Measurements from ENCODE around the gene PEAK1.
"Not testable (repeated sequence)": the region's sequence is repeated elsewhere in the genome, so short reads cannot be mapped to it uniquely, and the experiment has no call there.

The PEAK1 gene

GRCh38 chr15:77420610-77421369, 886 bp upstream of the PEAK1 start, which contains the start of gene HMG20A:
Gene HMG20A, plus strand, starts transcription at chr15:77420888. Its CDS starts 37,520 bp downstream, at chr15:77458408.
- peak; percentile 76 for DNase-seq (ENCODE audit: low spot score)

DNA sequence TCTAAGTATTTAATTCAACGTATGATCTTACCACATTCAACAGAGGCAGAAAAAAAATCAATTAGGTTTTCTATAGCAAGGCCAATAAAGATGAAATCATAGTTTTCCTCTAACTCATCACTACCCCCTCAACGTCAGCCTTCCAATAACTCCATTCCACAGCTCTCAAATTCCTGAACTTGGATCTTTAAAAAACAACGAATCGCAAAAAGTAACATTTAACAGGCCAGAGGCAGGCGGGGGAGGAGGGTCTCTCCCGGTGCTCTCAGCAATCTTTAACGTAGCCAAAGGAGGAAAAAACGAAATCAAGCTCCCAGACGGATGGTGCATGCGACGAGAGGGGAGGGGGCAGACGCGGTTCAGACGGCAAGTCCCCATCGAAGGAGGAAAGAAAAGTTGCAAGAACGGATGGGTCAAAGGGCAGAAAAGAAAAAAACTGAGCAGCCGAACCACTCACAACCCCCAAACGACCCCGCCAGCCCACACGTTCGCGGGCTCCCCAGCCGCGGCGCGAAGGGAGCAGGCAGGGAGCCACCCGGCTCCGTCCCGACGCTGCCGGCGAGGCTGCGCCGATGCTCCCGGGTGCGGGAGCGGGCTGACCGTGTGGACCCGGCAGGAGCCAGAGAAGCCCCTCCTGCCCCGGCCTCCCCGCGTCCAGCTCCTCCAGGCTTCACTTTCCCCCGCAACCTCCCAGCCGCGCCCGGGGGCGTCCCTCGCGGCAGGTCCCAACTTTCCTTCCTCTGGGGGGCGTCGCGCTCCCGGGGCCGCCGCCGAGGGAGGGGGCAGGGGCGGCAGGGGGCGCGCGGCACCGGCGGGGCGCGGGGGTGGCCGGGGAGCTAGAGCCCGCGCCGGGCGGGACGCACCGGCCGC, 703 bp downstream of the PEAK1 start:
- DNase-seq (ENCODE audit: low spot score) = peak; percentile 65

DNA sequence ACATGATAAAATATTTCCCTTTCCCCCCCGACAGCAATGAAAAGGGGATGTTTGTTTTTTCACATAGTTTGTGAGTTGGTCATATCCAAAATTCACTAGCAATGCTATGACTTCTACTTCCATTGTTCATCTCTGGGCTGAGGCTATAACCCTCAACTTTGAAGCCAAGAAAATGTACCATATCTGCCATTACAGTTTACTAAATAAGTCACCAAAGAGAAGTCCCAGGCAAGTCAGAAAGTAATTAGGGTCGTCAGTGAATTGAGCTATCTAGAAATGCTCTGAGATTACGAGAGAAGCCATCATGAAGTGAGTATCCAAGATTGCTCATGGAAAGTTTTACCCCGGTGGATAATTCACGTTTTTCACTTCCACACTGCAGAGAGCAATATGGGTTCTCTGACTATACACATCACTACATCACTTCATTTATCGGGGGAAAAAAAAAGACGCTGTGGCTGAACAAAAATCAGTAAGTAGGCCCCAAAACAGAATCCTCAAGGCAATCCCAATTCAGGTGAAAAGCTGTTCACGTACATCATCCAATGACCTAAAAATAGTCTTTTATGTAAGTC, 1.4 kb downstream of the PEAK1 start:
- no peak for DNase-seq (ENCODE audit: low spot score)

DNA sequence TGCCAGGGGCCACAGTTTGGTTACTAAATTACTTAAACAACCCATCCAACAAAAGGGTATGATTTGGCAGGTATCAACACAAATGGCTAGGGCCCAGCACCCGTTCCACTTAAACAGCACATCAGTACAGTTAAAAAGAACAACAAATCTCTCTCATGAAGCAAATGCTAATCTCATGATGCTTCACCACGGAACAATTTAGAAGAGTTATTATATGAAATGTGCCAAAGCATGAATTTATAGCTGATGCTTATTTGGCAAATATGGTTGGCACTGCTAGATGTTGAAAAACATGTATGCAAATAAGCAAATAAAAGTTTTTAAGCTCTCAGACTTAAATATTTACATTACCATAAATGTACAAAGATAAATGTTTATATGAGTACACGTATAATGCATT, 2.3 kb downstream of the PEAK1 start:
- DNase-seq (ENCODE audit: low spot score) = no peak

GRCh38 chr15:77416954-77417353, 3.0 kb downstream of the PEAK1 start:
- no peak for DNase-seq (ENCODE audit: low spot score)

DNA sequence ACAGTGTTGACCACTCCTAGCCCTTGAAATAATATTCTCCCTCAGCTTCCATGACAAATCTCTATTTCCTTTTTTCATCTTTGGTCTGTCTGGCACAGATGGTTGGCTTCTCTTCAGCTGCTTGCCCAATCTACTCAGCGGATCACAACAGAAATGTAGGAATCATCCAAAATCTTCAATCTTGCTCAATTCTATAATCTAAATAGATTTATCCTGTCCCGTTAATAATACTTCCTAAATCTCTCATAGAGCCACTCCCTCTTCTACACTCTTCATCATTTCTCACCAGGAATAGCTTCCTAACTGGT, 3.8 kb downstream of the PEAK1 start:
- no peak for DNase-seq (ENCODE audit: low spot score)

- DNase-seq (ENCODE audit: low spot score) = no peak
These were observed 4.3 kb downstream of the PEAK1 start for GRCh38 chr15:77415450-77416147.

- no peak for DNase-seq (ENCODE audit: low spot score)
These were observed 5.0 kb downstream of the PEAK1 start for GRCh38 chr15:77414789-77415442.

DNA sequence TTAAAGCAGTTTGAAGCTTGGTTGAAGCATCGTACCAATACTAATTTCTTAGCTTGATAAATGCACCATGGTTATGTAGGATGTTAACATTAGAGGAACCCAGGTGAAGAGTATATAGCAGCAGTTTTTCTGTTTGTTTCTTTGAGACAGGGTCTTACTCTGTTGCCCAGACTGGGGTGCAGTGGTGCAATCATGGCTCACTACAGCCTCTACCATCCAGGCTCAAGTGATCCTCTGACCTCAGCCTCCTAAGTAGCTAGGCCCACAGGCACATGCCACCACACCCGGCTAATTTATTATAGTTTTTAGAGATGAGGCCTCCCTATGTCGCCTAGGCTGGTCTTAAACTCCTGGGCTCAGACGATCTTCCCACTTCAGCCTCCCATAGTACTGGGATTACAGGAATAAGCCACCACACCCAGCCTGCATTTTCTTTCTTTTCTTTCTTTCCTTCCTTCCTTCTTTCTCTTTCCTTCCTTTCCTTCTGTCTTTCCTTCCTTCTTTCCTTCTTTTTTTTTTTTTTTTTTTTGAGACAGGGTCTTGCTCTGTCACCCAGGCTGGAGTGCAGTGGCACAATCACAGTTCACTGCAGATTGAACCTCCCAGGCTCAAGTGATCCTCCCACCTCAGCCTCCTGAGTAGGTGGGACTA, 6.1 kb downstream of the PEAK1 start:
- DNase-seq (ENCODE audit: low spot score) = no peak

DNA sequence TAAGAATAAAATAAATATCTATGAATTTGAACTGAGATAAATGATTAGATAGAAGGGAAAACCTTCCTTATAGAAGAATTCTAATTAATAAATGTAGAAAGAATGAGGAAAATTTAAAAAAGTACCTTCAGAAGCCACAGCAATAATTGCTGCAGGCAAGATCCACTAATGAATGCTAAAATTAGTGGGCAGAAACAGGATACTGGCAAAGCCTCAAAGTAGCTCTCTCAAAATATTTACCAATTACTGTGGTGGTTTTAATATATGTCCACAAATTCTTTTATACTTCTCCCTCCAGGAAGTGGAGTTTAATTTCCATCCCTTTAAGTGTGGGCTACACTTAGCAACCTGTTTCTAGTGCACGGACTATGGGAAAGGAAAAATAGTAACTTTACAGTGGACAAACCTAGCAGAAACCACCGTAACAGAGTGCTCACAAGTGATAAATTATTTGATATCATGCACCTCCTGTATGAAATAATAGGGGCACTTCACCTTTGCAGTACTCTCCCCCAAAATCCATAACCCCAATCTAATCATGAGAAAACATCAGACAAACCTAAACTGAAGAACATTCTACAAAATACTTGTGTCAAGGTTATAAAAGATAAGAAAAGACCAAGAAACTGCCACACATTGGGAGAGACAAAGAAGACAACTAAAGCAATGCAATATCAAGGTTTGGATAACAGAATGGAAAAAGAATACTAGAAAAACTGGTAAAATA, 6.8 kb downstream of the PEAK1 start:
- DNase-seq (ENCODE audit: low spot score) = no peak

GRCh38 chr15:77411619-77411976, 8.3 kb downstream of the PEAK1 start:
- no peak for DNase-seq (ENCODE audit: low spot score)

GRCh38 chr15:77410701-77411618, 8.9 kb downstream of the PEAK1 start:
- no peak for DNase-seq (ENCODE audit: low spot score)

- not testable (repeated sequence) for DNase-seq (ENCODE audit: low spot score)
These were observed 9.8 kb downstream of the PEAK1 start for GRCh38 chr15:77410157-77410500.

DNA sequence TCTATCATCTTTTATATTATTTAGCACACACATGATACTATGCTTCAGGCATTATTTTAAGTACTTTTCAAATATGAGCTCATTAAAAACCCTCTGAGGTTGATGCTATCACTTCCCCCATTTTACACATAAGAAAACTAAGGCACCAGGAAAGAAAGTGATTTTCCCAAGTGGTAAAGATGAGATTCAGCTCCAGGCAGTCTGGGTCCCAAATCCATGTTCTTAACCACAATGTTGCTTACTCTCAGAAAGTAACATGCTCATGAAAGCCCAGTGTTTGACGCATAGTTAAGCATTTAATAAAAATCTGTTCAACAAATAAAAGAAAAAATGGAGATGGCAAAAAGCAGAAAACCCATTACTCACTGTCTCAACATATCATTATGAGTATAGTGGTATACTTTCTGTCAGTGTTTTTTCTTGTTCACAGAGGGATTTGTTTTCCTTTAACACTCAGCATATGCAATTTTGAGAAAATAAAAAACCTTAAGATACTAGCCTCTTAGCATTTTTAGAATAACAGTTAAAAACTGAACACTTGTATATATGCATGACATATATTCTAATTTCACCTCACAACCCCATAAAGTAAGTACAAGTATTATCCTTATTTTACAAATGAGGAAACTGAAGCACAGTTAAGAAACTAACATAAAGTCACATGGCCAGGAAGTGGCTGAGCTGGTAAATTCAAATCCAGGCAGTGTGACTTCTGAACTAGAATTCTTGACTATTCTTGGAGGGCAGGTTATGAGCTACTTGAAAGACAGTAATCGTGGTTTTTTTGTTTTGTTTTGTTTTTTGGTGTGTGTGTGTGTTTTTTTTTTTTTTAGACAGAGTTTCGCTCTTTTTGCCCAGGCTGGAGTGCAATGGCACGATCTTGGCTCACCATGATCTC, 10.4 kb downstream of the PEAK1 start:
- DNase-seq (ENCODE audit: low spot score) = peak; percentile 10

- DNase-seq (ENCODE audit: low spot score) = no peak
These were observed 13.1 kb downstream of the PEAK1 start for GRCh38 chr15:77406846-77407245.

GRCh38 chr15:77406173-77406759, 13.6 kb downstream of the PEAK1 start:
- DNase-seq (ENCODE audit: low spot score) = not testable (repeated sequence)

DNA sequence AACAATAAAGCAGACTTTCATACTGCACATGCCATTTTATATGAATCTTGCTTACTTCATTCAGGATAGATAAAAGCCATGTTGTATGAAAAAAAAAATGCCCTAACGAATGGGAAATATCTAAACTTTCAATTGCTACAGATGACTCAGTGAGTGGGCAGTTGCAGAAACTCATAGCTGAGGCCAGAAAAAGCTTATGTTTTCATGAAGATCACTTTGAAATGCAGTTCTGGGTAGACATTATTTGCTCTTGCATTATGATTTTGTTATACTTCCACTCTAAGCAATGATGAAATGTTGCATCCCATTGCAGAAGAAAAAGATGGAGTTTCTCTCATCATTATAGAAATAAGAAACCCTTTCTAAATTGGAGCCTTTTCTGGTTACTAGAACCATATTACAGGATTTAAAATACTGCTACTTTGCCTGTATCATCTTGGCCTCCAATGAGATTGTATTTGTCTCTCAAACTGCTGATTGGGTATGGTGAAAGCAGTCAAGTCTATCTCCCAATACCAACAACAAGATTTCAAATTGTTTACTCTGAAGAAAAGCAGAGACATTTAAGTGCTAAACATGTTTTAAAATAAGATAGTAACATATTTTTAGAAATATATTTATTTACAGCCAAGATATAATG, 17.0 kb downstream of the PEAK1 start:
- no peak for DNase-seq (ENCODE audit: low spot score)

DNA sequence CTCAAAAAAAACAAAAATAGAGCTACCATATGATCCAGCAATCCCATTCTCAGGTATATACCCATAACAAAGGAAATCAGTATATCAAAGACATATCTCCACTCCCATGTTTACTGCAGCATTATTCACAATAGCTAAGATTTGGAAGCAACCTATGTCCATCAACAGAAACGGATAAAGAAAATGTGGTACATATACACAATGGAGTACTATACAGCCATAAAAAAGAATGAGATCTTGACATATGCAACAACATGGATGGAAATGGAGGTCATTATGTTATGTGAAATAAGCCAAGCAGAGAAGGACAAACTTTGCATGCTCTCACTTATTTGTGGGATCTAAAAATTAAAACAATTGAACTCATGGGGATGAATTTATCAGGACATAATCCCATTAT, 19.6 kb downstream of the PEAK1 start:
- no peak for DNase-seq (ENCODE audit: low spot score)
